HG03064 (cell line): Measurements from ENCODE around the gene SLC18A2.

Source experiments
- ATAC-seq: cut with Tn5 transposase; IDR thresholded peaks from one replicate; pipeline ENCODE4 v1.9.1; 2021; ENCODE audit warnings: low read depth; ENCODE audit not compliant: unreplicated experiment

SLC18A2 gene

GRCh38 chr10:117240621-117241529 lies at the start of gene SLC18A2:
SLC18A2 (plus strand) TSS chr10:117241114; CDS start chr10:117241694, 580 bp downstream.
- ATAC-seq = no peak

- no peak for ATAC-seq
Measured at GRCh38 chr10:117197189-117197588, 43.7 kb upstream of the SLC18A2 start, which contains the start of gene KCNK18. KCNK18 (plus strand) TSS chr10:117197489; CDS start chr10:117197489, 0 bp downstream.

- no peak for ATAC-seq
Measured at GRCh38 chr10:117198088-117198487, 42.8 kb upstream of the SLC18A2 start.

DNA sequence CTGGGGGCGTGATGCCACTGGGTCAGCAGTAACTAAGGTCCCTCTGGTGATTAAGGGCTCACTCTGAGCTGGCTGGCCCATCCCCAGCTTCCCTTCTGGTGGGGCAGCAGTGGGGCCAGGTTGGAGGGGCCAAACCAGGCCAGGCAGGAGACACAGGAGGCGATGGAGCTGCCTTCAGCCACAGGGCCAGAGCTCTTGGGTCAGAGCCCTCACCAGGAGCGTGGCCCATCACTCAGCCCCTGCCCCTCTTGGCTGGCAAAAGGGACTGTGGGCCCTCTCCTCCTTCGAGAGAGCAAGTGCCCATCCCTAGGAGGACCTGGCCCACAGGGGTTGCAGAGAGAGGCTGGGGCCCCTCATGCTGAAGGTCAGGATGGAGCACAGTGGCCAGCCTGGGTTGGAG lies 39.1 kb upstream of the SLC18A2 start:
- ATAC-seq = no peak

DNA sequence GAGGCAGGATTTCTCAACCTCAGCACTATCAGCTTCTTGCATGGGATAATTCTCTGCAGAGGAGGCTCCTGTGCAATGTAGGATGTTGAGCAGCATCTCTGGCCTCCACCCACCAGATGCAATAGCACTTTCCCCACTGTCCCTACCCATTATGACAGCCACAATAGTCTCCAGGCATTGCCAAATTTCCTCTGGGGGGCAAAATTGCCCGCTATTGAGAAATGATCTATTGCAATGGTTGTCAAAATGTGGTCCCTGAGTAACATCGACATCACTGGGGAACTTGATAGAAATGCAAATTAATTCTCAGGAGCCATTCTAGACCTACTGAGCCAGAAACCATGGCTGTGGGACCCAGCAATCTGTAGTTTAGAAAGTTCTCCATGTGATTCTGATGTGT lies 36.6 kb upstream of the SLC18A2 start:
- no peak for ATAC-seq

DNA sequence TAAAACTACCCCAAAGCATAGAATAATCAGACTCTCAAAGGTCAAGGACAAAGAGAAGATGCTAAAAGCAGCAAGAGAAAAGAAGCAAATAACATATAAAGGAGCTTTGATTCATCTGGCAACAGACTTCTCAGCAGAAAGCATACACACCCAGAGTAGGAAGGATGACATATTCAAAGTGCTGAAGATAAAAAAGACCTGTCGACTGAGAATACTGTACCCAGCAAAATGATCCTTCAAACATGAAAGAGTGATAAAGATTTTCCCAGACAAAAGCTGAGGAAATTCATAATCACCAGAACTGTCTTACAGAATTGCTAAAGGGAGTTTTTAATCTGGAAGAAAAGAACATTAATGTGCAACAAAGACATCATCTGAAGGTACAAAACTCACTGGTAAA lies 28.7 kb upstream of the SLC18A2 start:
- no peak for ATAC-seq

DNA sequence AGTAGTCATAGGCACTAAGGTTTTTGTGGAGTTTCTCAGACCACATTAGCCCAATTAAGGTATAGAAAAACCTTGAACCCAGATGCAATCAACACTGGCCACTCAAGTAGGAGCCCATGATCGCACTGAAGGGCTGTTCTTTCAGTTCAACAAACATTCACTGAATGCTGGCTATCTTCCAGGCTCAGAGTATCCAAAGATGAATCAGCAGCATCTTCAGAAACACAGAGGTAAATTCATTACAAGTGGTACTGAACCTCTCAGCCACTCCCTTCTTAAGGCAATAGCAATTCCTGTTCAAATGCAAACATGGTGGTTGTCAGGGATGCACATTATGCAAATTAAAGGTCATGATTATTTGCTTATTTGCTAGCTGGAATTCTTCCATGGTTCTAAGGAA lies 26.5 kb upstream of the SLC18A2 start:
- no peak for ATAC-seq

GRCh38 chr10:117215079-117215478 lies 25.8 kb upstream of the SLC18A2 start:
- ATAC-seq = no peak

GRCh38 chr10:117216028-117216427 lies 24.9 kb upstream of the SLC18A2 start:
- no peak for ATAC-seq

DNA sequence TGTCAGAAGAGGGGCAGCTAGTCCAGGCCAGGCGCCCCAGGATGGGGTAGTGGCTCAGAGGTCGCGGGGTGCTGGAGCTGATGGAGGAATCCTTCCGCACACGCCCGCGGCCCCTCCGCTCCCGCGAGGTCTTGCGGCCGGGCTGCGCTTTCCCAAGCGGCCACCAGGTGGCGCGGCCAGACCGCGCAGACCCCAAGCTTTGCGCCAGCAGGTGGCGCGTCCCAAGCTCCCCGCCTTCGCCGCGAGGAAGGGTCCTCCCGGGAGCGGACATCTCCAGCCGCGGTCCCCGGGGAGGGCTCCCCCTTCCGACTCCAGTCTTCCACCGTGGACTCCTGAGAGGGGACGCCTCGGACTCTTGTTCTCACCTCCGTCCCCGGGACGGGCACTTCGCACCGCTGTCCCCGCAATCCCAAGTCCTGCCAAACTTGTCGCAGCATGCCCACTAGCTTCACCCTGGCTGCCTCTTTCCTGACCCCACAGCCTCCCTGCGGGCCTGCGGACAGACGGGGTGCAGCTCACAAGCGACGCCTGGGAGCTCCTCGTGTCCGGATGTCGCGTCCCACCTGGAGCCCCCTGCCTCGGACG lies 24.2 kb upstream of the SLC18A2 start:
- ATAC-seq = peak; percentile 83

DNA sequence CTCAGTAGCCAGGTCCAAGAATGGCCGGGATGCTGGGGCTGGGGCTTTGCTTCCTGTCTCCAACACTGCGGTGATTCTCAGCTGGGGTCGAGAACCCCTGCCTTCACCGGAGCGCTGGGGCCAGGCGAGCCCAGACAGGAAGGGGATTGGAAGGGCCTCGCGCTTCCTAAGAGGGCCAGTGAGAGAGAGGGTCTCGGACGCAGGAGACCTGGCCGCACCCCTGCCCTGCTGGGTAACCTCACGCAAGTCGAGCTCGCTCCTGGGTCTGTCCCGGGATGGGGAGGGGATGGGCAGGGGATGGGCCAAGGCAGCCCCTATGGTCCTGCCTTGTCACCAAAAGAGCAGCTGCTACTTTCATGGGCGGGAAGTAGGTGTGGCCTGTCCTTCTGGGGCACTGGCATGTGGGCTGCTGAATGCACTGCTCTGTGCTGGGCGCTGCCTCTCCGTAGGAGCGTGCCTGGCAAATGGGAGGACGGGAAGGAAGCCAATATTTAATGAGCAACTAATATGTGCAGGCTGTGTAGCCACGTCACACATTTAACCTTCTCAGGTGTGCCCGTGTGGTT lies 23.6 kb upstream of the SLC18A2 start:
- ATAC-seq = peak; percentile 27

- no peak for ATAC-seq
Measured at GRCh38 chr10:117218654-117219053, 22.3 kb upstream of the SLC18A2 start.

DNA sequence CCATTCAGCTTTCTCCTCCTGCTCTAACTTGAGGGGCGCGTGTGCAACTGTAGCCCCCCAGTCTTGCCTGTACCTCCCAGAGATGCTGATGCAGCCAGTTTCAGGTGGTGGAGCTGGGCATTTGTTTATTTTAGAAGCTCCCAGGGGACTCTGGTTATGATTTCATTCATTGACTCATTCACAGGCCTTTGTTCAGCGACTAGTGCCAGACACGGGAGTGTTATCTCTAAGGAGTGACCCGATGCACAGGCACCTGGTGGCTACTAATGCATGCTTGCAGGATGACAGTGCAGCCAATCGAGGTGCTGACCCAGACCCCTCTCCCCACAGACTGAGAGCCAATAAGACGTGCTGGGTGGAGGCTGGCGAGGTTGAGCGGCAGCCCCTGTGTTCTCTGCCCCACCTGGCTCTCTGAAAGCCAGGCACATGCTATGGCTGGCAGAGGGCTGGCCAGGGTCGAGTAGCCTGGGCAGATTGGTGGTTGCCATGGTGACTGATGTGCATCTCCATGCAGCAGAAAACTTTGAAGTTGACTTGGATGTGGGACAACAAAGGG lies 19.7 kb upstream of the SLC18A2 start:
- ATAC-seq = no peak

GRCh38 chr10:117222552-117222951 lies 18.4 kb upstream of the SLC18A2 start:
- no peak for ATAC-seq

DNA sequence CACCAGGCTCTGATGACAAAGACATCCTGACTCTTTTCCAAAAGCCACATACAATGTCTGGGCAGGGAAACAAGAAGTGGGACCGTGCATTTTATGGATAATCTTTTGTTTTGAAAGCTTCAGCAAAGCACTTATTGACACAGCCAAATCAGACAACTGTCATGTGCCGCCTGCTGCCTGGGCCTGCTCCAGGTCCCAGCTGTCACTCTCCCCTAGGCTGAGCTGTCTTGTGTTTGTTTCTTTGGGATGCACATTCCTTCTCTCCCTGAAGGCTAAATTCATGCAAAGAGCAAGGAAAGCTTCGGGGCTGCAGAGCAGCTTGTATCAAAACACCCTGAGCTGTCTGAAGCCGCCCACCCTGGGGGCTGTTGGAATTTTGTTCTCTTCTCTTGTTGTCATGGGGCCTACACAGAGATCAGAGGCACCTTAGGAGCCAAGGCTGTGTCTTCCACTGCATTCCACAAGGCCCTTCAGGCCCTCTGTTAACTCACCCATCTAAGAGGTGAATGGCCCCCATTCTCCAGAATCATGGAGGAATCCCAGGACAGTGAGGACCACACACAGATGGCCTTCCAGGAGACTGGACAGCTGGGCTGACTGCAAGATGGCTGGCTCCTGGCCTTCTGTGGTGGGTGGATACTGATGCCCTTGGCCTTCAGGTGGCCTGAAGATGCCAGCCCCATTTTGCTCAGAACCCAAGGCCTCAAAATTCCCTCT lies 17.8 kb upstream of the SLC18A2 start:
- no peak for ATAC-seq

DNA sequence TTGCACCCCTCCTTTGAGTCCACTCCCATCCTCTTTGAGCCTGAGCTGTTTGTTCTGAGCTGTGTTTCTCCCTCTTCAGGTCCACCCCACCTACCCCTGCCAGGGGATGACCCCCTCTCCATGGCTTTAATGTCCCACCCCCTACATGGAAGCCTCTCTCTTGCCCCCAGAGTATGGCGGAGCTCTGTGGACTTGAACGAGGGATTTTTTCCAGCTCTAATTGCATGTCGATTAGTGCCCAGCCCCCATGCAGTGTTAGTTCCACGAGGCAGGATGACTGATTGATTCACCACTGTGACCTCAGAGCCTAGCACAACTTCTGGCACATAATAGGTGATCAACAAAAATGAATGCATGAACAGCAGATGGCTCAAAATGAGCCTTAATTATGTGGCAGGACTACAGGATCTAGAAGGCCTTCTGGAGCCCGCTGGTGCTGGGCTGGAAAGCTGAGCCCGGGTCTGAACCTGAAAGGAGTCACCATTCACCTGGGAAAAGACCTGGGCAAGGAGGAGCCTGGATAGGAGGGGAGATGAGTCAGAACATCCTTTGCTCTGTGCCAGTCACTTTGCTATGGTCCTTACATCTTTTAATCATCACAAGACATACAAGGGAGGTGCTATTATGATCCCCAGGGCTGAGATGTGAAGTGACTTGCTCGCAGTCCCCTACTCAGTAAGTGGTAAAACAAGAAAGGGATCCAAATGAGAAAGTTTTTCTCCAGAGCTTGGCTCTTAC lies 17.1 kb upstream of the SLC18A2 start:
- no peak for ATAC-seq

GRCh38 chr10:117224881-117225280 lies 16.0 kb upstream of the SLC18A2 start:
- ATAC-seq = no peak

DNA sequence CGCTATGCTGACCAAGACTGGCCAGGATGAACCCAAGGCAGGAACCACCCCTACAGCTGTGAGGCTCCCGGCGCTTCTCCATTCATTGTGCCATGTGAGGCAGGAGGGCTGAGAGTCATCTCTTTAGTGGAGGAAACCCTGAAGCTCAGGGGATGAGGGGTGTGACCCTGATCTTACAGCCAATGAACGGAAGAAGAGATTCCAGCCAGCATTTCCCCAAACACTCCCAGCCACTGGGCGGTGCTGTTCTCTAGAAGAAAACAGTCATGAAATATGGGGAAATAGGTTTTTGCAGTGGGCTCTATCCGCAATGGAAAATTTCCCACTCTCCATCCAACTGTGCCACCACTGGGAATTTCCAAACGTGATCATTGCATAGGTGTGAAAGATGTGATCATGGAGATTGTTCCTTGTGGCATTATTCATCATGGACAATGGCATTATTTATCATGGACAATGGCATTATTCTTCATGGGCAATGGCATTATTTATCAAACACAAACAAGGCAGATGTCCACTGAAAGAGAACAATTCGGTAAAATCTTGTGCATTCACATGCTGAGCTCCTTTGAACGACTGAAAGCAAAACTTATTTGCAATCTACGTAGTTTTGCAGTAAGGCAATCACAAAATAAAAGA lies 14.0 kb upstream of the SLC18A2 start:
- no peak for ATAC-seq

GRCh38 chr10:117228210-117228609 lies 12.7 kb upstream of the SLC18A2 start:
- no peak for ATAC-seq
